ENCODE results near the gene SCNN1B.

The SCNN1B gene

GRCh38 chr16:23345237-23345636 lies 43.1 kb downstream of the SCNN1B start:
- no peaks in the 10 kb centered on the region for H3K9me3 ChIP-seq (ENCODE audit: control insufficient read depth, insufficient read depth, low read length)
- no peak overlapping the region for H3K9ac ChIP-seq (ENCODE audit: low read depth, low read length)
- no peaks in the 10 kb centered on the region for H3K27me3 ChIP-seq (ENCODE audit: control insufficient read depth, insufficient read depth, low read length)
- no peak overlapping the region for H3K4me3 ChIP-seq (ENCODE audit: low read depth, low read length)
- no peaks in the 10 kb centered on the region for H3K36me3 ChIP-seq (ENCODE audit: control insufficient read depth, insufficient read depth, low read length)
- peaks cover 5% of the 10 kb centered on the region for H3K4me1 ChIP-seq (ENCODE audit: control insufficient read depth, insufficient read depth, low read length)

- H3K27me3 ChIP-seq (ENCODE audit: control insufficient read depth, insufficient read depth, low read length), result no peaks in the 10 kb centered on the region
- no peak overlapping the region for H3K4me3 ChIP-seq (ENCODE audit: low read depth, low read length)
- H3K9ac ChIP-seq (ENCODE audit: low read depth, low read length), result no peak overlapping the region
- H3K4me1 ChIP-seq (ENCODE audit: control insufficient read depth, insufficient read depth, low read length), result peaks cover 2% of the 10 kb centered on the region
- H3K36me3 ChIP-seq (ENCODE audit: control insufficient read depth, insufficient read depth, low read length), result no peaks in the 10 kb centered on the region
- no peaks in the 10 kb centered on the region for H3K9me3 ChIP-seq (ENCODE audit: control insufficient read depth, insufficient read depth, low read length)
These were observed 46.7 kb downstream of the SCNN1B start for GRCh38 chr16:23348579-23349469.

- Histone ChIP-seq H3K36me3 (ENCODE audit: control insufficient read depth, insufficient read depth, low read length) (no peaks in the 10 kb centered on the region), H3K9ac (ENCODE audit: low read depth, low read length) (no peak overlapping the region), H3K4me1 (ENCODE audit: control insufficient read depth, insufficient read depth, low read length) (no peaks in the 10 kb centered on the region), H3K4me3 (ENCODE audit: low read depth, low read length) (no peak overlapping the region), H3K27me3 (ENCODE audit: control insufficient read depth, insufficient read depth, low read length) (no peaks in the 10 kb centered on the region), H3K9me3 (ENCODE audit: control insufficient read depth, insufficient read depth, low read length) (no peaks in the 10 kb centered on the region)
These were observed 49.3 kb downstream of the SCNN1B start for GRCh38 chr16:23351360-23351759.

GRCh38 chr16:23353440-23353839 lies 51.3 kb downstream of the SCNN1B start:
- H3K4me3 ChIP-seq (ENCODE audit: low read depth, low read length), result no peak overlapping the region
- no peaks in the 10 kb centered on the region for H3K9me3 ChIP-seq (ENCODE audit: control insufficient read depth, insufficient read depth, low read length)
- H3K4me1 ChIP-seq (ENCODE audit: control insufficient read depth, insufficient read depth, low read length), result no peaks in the 10 kb centered on the region
- H3K27me3 ChIP-seq (ENCODE audit: control insufficient read depth, insufficient read depth, low read length), result no peaks in the 10 kb centered on the region
- no peaks in the 10 kb centered on the region for H3K36me3 ChIP-seq (ENCODE audit: control insufficient read depth, insufficient read depth, low read length)
- no peak overlapping the region for H3K9ac ChIP-seq (ENCODE audit: low read depth, low read length)

GRCh38 chr16:23354246-23354645 lies 52.1 kb downstream of the SCNN1B start:
- no peak overlapping the region for H3K4me3 ChIP-seq (ENCODE audit: low read depth, low read length)
- no peaks in the 10 kb centered on the region for H3K27me3 ChIP-seq (ENCODE audit: control insufficient read depth, insufficient read depth, low read length)
- no peaks in the 10 kb centered on the region for H3K4me1 ChIP-seq (ENCODE audit: control insufficient read depth, insufficient read depth, low read length)
- no peak overlapping the region for H3K9ac ChIP-seq (ENCODE audit: low read depth, low read length)
- H3K36me3 ChIP-seq (ENCODE audit: control insufficient read depth, insufficient read depth, low read length), result no peaks in the 10 kb centered on the region
- H3K9me3 ChIP-seq (ENCODE audit: control insufficient read depth, insufficient read depth, low read length), result no peaks in the 10 kb centered on the region

- Histone ChIP-seq H3K27me3 (ENCODE audit: control insufficient read depth, insufficient read depth, low read length) (no peaks in the 10 kb centered on the region), H3K9ac (ENCODE audit: low read depth, low read length) (no peak overlapping the region), H3K9me3 (ENCODE audit: control insufficient read depth, insufficient read depth, low read length) (no peaks in the 10 kb centered on the region), H3K36me3 (ENCODE audit: control insufficient read depth, insufficient read depth, low read length) (no peaks in the 10 kb centered on the region), H3K4me1 (ENCODE audit: control insufficient read depth, insufficient read depth, low read length) (no peaks in the 10 kb centered on the region), H3K4me3 (ENCODE audit: low read depth, low read length) (no peak overlapping the region)
These were observed 53.1 kb downstream of the SCNN1B start for GRCh38 chr16:23355106-23355670.

- Histone ChIP-seq H3K27me3 (ENCODE audit: control insufficient read depth, insufficient read depth, low read length) (no peaks in the 10 kb centered on the region), H3K4me3 (ENCODE audit: low read depth, low read length) (no peak overlapping the region), H3K4me1 (ENCODE audit: control insufficient read depth, insufficient read depth, low read length) (no peaks in the 10 kb centered on the region), H3K36me3 (ENCODE audit: control insufficient read depth, insufficient read depth, low read length) (no peaks in the 10 kb centered on the region), H3K9ac (ENCODE audit: low read depth, low read length) (no peak overlapping the region), H3K9me3 (ENCODE audit: control insufficient read depth, insufficient read depth, low read length) (no peaks in the 10 kb centered on the region)
These were observed 54.8 kb downstream of the SCNN1B start for GRCh38 chr16:23356941-23357340.

GRCh38 chr16:23357761-23358290 lies 55.7 kb downstream of the SCNN1B start:
- Histone ChIP-seq H3K36me3 (ENCODE audit: control insufficient read depth, insufficient read depth, low read length) (no peaks in the 10 kb centered on the region), H3K4me3 (ENCODE audit: low read depth, low read length) (no peak overlapping the region), H3K9me3 (ENCODE audit: control insufficient read depth, insufficient read depth, low read length) (no peaks in the 10 kb centered on the region), H3K4me1 (ENCODE audit: control insufficient read depth, insufficient read depth, low read length) (no peaks in the 10 kb centered on the region), H3K27me3 (ENCODE audit: control insufficient read depth, insufficient read depth, low read length) (no peaks in the 10 kb centered on the region), H3K9ac (ENCODE audit: low read depth, low read length) (no peak overlapping the region)

GRCh38 chr16:23359092-23359760 lies 57.1 kb downstream of the SCNN1B start:
- H3K4me3 ChIP-seq (ENCODE audit: low read depth, low read length), result no peak overlapping the region

GRCh38 chr16:23362460-23363317 lies 60.6 kb downstream of the SCNN1B start:
- H3K4me1 ChIP-seq (ENCODE audit: control insufficient read depth, insufficient read depth, low read length), result no peaks in the 10 kb centered on the region
- no peaks in the 10 kb centered on the region for H3K9me3 ChIP-seq (ENCODE audit: control insufficient read depth, insufficient read depth, low read length)
- no peak overlapping the region for H3K4me3 ChIP-seq (ENCODE audit: low read depth, low read length)
- no peaks in the 10 kb centered on the region for H3K36me3 ChIP-seq (ENCODE audit: control insufficient read depth, insufficient read depth, low read length)
- H3K27me3 ChIP-seq (ENCODE audit: control insufficient read depth, insufficient read depth, low read length), result no peaks in the 10 kb centered on the region
- H3K9ac ChIP-seq (ENCODE audit: low read depth, low read length), result no peak overlapping the region

More at GRCh38 chr16:23359092-23359760, 57.1 kb downstream of the SCNN1B start:
- Histone ChIP-seq H3K27me3 (ENCODE audit: control insufficient read depth, insufficient read depth, low read length) (no peaks in the 10 kb centered on the region), H3K9me3 (ENCODE audit: control insufficient read depth, insufficient read depth, low read length) (no peaks in the 10 kb centered on the region), H3K9ac (ENCODE audit: low read depth, low read length) (no peak overlapping the region), H3K4me1 (ENCODE audit: control insufficient read depth, insufficient read depth, low read length) (no peaks in the 10 kb centered on the region), H3K36me3 (ENCODE audit: control insufficient read depth, insufficient read depth, low read length) (no peaks in the 10 kb centered on the region)

GRCh38 chr16:23365602-23366240 lies 63.6 kb downstream of the SCNN1B start:
- Histone ChIP-seq H3K36me3 (ENCODE audit: control insufficient read depth, insufficient read depth, low read length) (no peaks in the 10 kb centered on the region), H3K9me3 (ENCODE audit: control insufficient read depth, insufficient read depth, low read length) (no peaks in the 10 kb centered on the region), H3K4me1 (ENCODE audit: control insufficient read depth, insufficient read depth, low read length) (no peaks in the 10 kb centered on the region), H3K4me3 (ENCODE audit: low read depth, low read length) (no peak overlapping the region), H3K9ac (ENCODE audit: low read depth, low read length) (no peak overlapping the region), H3K27me3 (ENCODE audit: control insufficient read depth, insufficient read depth, low read length) (no peaks in the 10 kb centered on the region)

Data from iPS-15b (cell line).